Stomach (tissue), 9 donors: Measurements from ENCODE around the gene CADPS. TPM values are rescaled to one million over a fixed set of nuclear protein-coding genes. Genes with fewer than 3 reads are reported as not detected.
A peak's percentile ranks its signal among the peaks of the same experiment; 100 is the strongest.

Source experiments
- DNase-seq, 2 donors: peaks; one replicate each; pipeline versions ENCODE4 v3.0.0 to v3.0.0-alpha.2; 2013 to 2019
- H3K27ac ChIP-seq, 5 donors: fragments of 200-600 bp in 4 of 5; sonication (generic) in 4 of 5; one replicate each; pipeline ENCODE4 v1.5.1; 2013 to 2019; ENCODE audit warnings: mild to moderate bottlenecking in 1 of 5, moderate library complexity in 1 of 5
- H3K27me3 ChIP-seq, 3 donors: fragments of 200-600 bp; sonication (generic); one replicate each; pipeline ENCODE4 v1.5.1; 2017 to 2019; ENCODE audit warnings: mixed run types in 1 of 3
- H3K36me3 ChIP-seq, 4 donors: fragments of 200-600 bp; sonication (generic); 1 replicate in 3 of 4; 2 replicates in 1 of 4; pipeline ENCODE4 v1.5.1; 2016 to 2019
- H3K4me1 ChIP-seq, 4 donors: fragments of 200-600 bp; sonication (generic); one replicate each; pipeline ENCODE4 v1.5.1; 2016 to 2019
- H3K4me3 ChIP-seq, 4 donors: fragments of 200-600 bp; sonication (generic) in 3 of 4; one replicate each; pipeline ENCODE4 v1.5.1; 2016 to 2019; ENCODE audit warnings: mild to moderate bottlenecking in 1 of 4
- H3K9me3 ChIP-seq, 4 donors: fragments of 200-600 bp; sonication (generic); one replicate each; pipeline ENCODE4 v1.5.1; 2016 to 2019
- CTCF ChIP-seq, 7 experiments: fragments of 450-650 bp in 4 of 7; fragments of 200-600 bp in 3 of 7; sonication (generic) in 3 of 7; IDR thresholded peaks; one replicate each; pipeline ENCODE4 v1.5.1; 2016 to 2019; ENCODE audit warnings: antibody characterized with exemption in 7 of 7, control low read depth in 2 of 7, mild to moderate bottlenecking in 1 of 7
- EP300 ChIP-seq: sonication (generic); formaldehyde crosslinking; IDR thresholded peaks from one replicate; pipeline ENCODE4 v1.6.1; 2017; ENCODE audit warnings: antibody characterized with exemption
- POLR2A ChIP-seq, 4 donors: fragments of 450-650 bp; IDR thresholded peaks; one replicate each; pipeline ENCODE4 v1.6.1; 2016; ENCODE audit warnings: antibody characterized with exemption in 4 of 4, control low read depth in 2 of 4, mild to moderate bottlenecking in 1 of 4, moderate library complexity in 1 of 4
- POLR2AphosphoS5 ChIP-seq, 3 donors: sonication (generic); formaldehyde crosslinking; IDR thresholded peaks; one replicate each; pipeline ENCODE4 v1.6.1; 2016; ENCODE audit warnings: antibody characterized with exemption in 3 of 3
- WGBS, 5 donors: extraction: QIAGEN DNeasy Blood & Tissue Kit in 3 of 5; methylation state at CpG; one replicate each; pipeline versions ENCODE4 v1.1.5 to v1.1.7; 2013 to 2018; 5-methylcytosine and 5-hydroxymethylcytosine counted together
- intact Hi-C: fragments of 100-400 bp; cut with DNase I; formaldehyde crosslinking; loops from one replicate; pipeline ENCODE4 v1.15.1; 2023; ENCODE audit warnings: low total_unique reads
- polyA plus RNA-seq, 3 donors: library from polyadenylated mRNA; stranded (reverse); fragments of 200-250 nt; gene quantifications; one replicate each; pipeline ENCODE4 v1.2.3, GENCODE V29; 2013
- total RNA-seq, 5 donors: library from RNA; depleted of rRNA; stranded (reverse); fragments of >200 nt; gene quantifications; one replicate each; pipeline versions ENCODE4 v1.1.0 to v1.2.3, GENCODE V29; 2014 to 2016
- donor health status: healthy with polysubstance abuse.
- donor health status: Bipolar disorder and iron deficiency.
- donor health status: healthy.

Gene CADPS
- total and polyA plus RNA-seq, 8 donors = 0.58 to 32.2 (median 3.4) TPM

GRCh38 chr3:62712746-62713145, 162.5 kb downstream of the CADPS start:
- TF ChIP-seq POLR2A (IDR thresholded peaks at IDR 0.05) (no peak), EP300 (no peak), CTCF (IDR thresholded peaks at IDR 0.05) (no peak), POLR2AphosphoS5 (IDR thresholded peaks at IDR 0.05) (no peak)
- Histone ChIP-seq H3K9me3 (no peaks in the 10 kb centered on the region), H3K36me3 (no peaks in the 10 kb centered on the region), H3K27ac (no peak overlapping the region), H3K4me1 (peaks cover 0 to 8% (median 0%) of the 10 kb centered on the region in 4 donors), H3K4me3 (no peak overlapping the region), H3K27me3 (no peaks in the 10 kb centered on the region)
- intact Hi-C loops = no loop called here
- DNase-seq = no peak

GRCh38 chr3:62710751-62711150, 164.5 kb downstream of the CADPS start:
- H3K4me3 ChIP-seq = no peak overlapping the region
- intact Hi-C loops = no loop called here
- 42 to 73% (median 61%) methylated on average over 3 of the region's 3 CpGs for WGBS, 5 donors

GRCh38 chr3:62708638-62709373, 166.4 kb downstream of the CADPS start:
- TF ChIP-seq POLR2AphosphoS5 (IDR thresholded peaks at IDR 0.05) (no peak), EP300 (no peak), CTCF (IDR thresholded peaks at IDR 0.05) (no peak), POLR2A (IDR thresholded peaks at IDR 0.05) (no peak)
- Histone ChIP-seq H3K9me3 (no peaks in the 10 kb centered on the region), H3K4me3 (no peak overlapping the region), H3K36me3 (no peaks in the 10 kb centered on the region), H3K4me1 (peaks cover 0 to 8% (median 0%) of the 10 kb centered on the region in 4 donors), H3K27me3 (no peaks in the 10 kb centered on the region), H3K27ac (no peak overlapping the region)
- WGBS, 5 donors = 21 to 30% (median 23%) methylated on average over 5 of the region's 5 CpGs
- intact Hi-C loops = no loop called here
- peak in 1 of 2 donors; percentile 63 for DNase-seq

More at GRCh38 chr3:62710751-62711150, 164.5 kb downstream of the CADPS start:
- H3K9me3 ChIP-seq = no peaks in the 10 kb centered on the region
- no peak for DNase-seq
- no peaks in the 10 kb centered on the region for H3K36me3 ChIP-seq
- H3K27ac ChIP-seq = no peak overlapping the region
- H3K27me3 ChIP-seq = no peaks in the 10 kb centered on the region
- TF ChIP-seq POLR2A (IDR thresholded peaks at IDR 0.05) (no peak), CTCF (IDR thresholded peaks at IDR 0.05) (no peak), EP300 (no peak), POLR2AphosphoS5 (IDR thresholded peaks at IDR 0.05) (no peak)
- peaks cover 0 to 8% (median 0%) of the 10 kb centered on the region in 4 donors for H3K4me1 ChIP-seq

GRCh38 chr3:62705721-62706120, 169.5 kb downstream of the CADPS start:
- intact Hi-C loops = no loop called here
- H3K27me3 ChIP-seq = no peaks in the 10 kb centered on the region
- H3K27ac ChIP-seq = no peak overlapping the region
- peaks cover 0 to 8% (median 0%) of the 10 kb centered on the region in 4 donors for H3K4me1 ChIP-seq
- 49 to 77% (median 64%) methylated on average over 2 of the region's 2 CpGs for WGBS, 5 donors
- TF ChIP-seq POLR2A (IDR thresholded peaks at IDR 0.05) = no peak
- no peak for TF ChIP-seq CTCF (IDR thresholded peaks at IDR 0.05)
- no peak for TF ChIP-seq POLR2AphosphoS5 (IDR thresholded peaks at IDR 0.05)
- no peak for TF ChIP-seq EP300
- H3K9me3 ChIP-seq = no peaks in the 10 kb centered on the region
- no peak overlapping the region for H3K4me3 ChIP-seq
- no peak for DNase-seq
- no peaks in the 10 kb centered on the region for H3K36me3 ChIP-seq
